Measurements from ENCODE around the gene FAM222A. TPM values are rescaled to one million over a fixed set of nuclear protein-coding genes. Genes with fewer than 3 reads are reported as not detected.

Gene FAM222A
- total RNA-seq, 1 donor from 2014 or later = 2.5 TPM

- TF ChIP-seq EZH2 (IDR thresholded peaks at IDR 0.05) (no peak), CTCF (IDR thresholded peaks at IDR 0.05) (no peak), EZH2phosphoT487 (IDR thresholded peaks at IDR 0.05) (no peak)
- no peaks in the 10 kb centered on the region for H3K9me3 ChIP-seq (ENCODE audit: low read depth)
- no peak overlapping the region for H3K4me3 ChIP-seq
- H2AFZ ChIP-seq (replicated peaks) = no peak overlapping the region
- DNase-seq (ENCODE audit: low spot score) = no peak
- H3K4me1 ChIP-seq = no peaks in the 10 kb centered on the region
- no peaks in the 10 kb centered on the region for H3K36me3 ChIP-seq
- no peaks in the 10 kb centered on the region for H3K4me1 Mint-ChIP-seq
- H3K4me2 ChIP-seq = no peak overlapping the region
- no peak overlapping the region for H3K9ac ChIP-seq
- no peaks in the 10 kb centered on the region for H3K36me3 Mint-ChIP-seq
- H3K79me2 ChIP-seq (ENCODE audit: low read depth) = no peaks in the 10 kb centered on the region
- no peak overlapping the region for H3K4me3 Mint-ChIP-seq
- no peaks in the 10 kb centered on the region for H3K9me3 Mint-ChIP-seq
- H3F3A ChIP-seq (ENCODE audit: low read depth) = no peaks in the 10 kb centered on the region
- peaks cover 9% of the 10 kb centered on the region for H3K27me3 Mint-ChIP-seq (ENCODE audit: insufficient read depth, low read depth)
- H3K27me3 ChIP-seq = no peaks in the 10 kb centered on the region
- peak overlapping the region; percentile 46 for H3K27ac Mint-ChIP-seq
- no peaks in the 10 kb centered on the region for H4K20me1 ChIP-seq (ENCODE audit: low read depth)
- no peak overlapping the region for H3K27ac ChIP-seq
Measured at GRCh38 chr12:109798691-109799090, 85.1 kb downstream of the FAM222A start.

DNA sequence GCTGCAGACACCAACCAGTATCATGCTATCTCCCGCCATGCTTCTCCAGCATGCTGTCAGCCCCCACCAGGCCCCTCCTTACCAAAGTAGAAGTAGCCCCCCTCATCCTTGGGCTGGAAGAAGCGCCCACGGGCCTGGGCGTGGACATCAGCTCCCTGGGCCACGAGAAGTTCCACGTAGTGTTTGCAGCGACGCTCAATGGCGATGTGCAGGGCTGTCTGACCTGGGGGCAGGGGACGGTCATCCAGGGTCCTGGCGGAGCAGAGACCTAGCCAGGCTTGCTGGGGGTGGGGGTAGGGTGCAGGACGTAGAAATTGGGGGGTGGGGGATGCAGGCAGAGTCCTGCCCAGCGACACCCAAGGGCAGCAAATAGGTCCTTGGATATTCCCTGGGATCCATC, 86.9 kb downstream of the FAM222A start:
- Histone ChIP-seq H3K4me1 (no peaks in the 10 kb centered on the region), H3F3A (ENCODE audit: low read depth) (no peaks in the 10 kb centered on the region), H3K4me2 (no peak overlapping the region), H2AFZ (replicated peaks) (no peak overlapping the region), H3K9ac (no peak overlapping the region), H3K4me3 (no peak overlapping the region), H3K9me3 (ENCODE audit: low read depth) (no peaks in the 10 kb centered on the region), H3K79me2 (ENCODE audit: low read depth) (no peaks in the 10 kb centered on the region), H3K36me3 (no peaks in the 10 kb centered on the region), H3K27ac (no peak overlapping the region), H4K20me1 (ENCODE audit: low read depth) (no peaks in the 10 kb centered on the region), H3K27me3 (no peaks in the 10 kb centered on the region)
- no peak for DNase-seq (ENCODE audit: low spot score)
- H3K27me3 Mint-ChIP-seq (ENCODE audit: insufficient read depth, low read depth) = peaks cover 17% of the 10 kb centered on the region
- no peaks in the 10 kb centered on the region for H3K36me3 Mint-ChIP-seq
- no peak overlapping the region for H3K27ac Mint-ChIP-seq
- H3K4me3 Mint-ChIP-seq = no peak overlapping the region
- TF ChIP-seq EZH2 (IDR thresholded peaks at IDR 0.05) (no peak), CTCF (IDR thresholded peaks at IDR 0.05) (no peak), EZH2phosphoT487 (IDR thresholded peaks at IDR 0.05) (no peak)
- H3K9me3 Mint-ChIP-seq = no peaks in the 10 kb centered on the region
- H3K4me1 Mint-ChIP-seq = no peaks in the 10 kb centered on the region

DNA sequence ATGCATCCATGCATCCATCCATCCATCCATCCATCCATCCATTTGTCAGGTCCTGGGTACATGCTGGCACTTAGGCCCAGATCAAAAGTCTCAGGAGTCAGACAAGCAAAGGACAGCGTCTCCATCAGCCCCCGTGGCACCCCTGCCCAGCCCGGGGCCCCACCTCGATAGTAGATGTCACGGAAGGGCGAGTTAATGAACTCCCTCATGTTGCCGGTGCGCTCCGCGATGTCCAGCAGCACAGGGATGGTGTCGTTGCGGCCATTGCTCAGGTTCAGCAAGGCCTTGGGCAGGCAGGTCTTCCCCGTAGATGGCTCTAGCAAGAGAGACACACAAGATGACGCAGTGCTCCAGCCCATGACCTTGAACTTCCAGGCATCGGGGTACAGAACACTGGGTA, 89.2 kb downstream of the FAM222A start:
- H4K20me1 ChIP-seq (ENCODE audit: low read depth) = no peaks in the 10 kb centered on the region
- H3F3A ChIP-seq (ENCODE audit: low read depth) = no peaks in the 10 kb centered on the region
- H3K4me2 ChIP-seq = no peak overlapping the region
- H3K27ac Mint-ChIP-seq = no peak overlapping the region
- H3K9ac ChIP-seq = no peak overlapping the region
- H3K27me3 ChIP-seq = no peaks in the 10 kb centered on the region
- no peak overlapping the region for H3K27ac ChIP-seq
- no peaks in the 10 kb centered on the region for H3K9me3 Mint-ChIP-seq
- no peak overlapping the region for H2AFZ ChIP-seq (replicated peaks)
- no peaks in the 10 kb centered on the region for H3K79me2 ChIP-seq (ENCODE audit: low read depth)
- no peaks in the 10 kb centered on the region for H3K4me1 Mint-ChIP-seq
- peaks cover 11% of the 10 kb centered on the region for H3K27me3 Mint-ChIP-seq (ENCODE audit: insufficient read depth, low read depth)
- no peak overlapping the region for H3K4me3 Mint-ChIP-seq
- TF ChIP-seq EZH2phosphoT487 (IDR thresholded peaks at IDR 0.05) (no peak), EZH2 (IDR thresholded peaks at IDR 0.05) (no peak), CTCF (IDR thresholded peaks at IDR 0.05) (no peak)
- no peaks in the 10 kb centered on the region for H3K36me3 ChIP-seq
- no peaks in the 10 kb centered on the region for H3K36me3 Mint-ChIP-seq
- H3K4me3 ChIP-seq = no peak overlapping the region
- no peaks in the 10 kb centered on the region for H3K9me3 ChIP-seq (ENCODE audit: low read depth)
- no peaks in the 10 kb centered on the region for H3K4me1 ChIP-seq
- no peak for DNase-seq (ENCODE audit: low spot score)
